OCI-LY7 (cell line): ENCODE results near the gene C14orf132.

Experiments
- EZH2phosphoT487 ChIP-seq: fragments of 200-600 bp; sonication (generic); IDR thresholded peaks from 2 replicates; pipeline ENCODE4 v1.6.1; 2018; ENCODE audit warnings: low read depth, borderline replicate concordance, mild to moderate bottlenecking, mixed run types, antibody characterized with exemption, low read length, moderate library complexity, mixed read lengths
- TF ChIP-seq, protein P1 (sequence below): fragments of 200-600 bp; sonication (generic); conservative IDR thresholded peaks from 2 replicates; pipeline ENCODE4 v1.5.1; 2014; ENCODE audit warnings: mild to moderate bottlenecking, antibody characterized with exemption, low read length, moderate library complexity, mixed read lengths

DNA sequence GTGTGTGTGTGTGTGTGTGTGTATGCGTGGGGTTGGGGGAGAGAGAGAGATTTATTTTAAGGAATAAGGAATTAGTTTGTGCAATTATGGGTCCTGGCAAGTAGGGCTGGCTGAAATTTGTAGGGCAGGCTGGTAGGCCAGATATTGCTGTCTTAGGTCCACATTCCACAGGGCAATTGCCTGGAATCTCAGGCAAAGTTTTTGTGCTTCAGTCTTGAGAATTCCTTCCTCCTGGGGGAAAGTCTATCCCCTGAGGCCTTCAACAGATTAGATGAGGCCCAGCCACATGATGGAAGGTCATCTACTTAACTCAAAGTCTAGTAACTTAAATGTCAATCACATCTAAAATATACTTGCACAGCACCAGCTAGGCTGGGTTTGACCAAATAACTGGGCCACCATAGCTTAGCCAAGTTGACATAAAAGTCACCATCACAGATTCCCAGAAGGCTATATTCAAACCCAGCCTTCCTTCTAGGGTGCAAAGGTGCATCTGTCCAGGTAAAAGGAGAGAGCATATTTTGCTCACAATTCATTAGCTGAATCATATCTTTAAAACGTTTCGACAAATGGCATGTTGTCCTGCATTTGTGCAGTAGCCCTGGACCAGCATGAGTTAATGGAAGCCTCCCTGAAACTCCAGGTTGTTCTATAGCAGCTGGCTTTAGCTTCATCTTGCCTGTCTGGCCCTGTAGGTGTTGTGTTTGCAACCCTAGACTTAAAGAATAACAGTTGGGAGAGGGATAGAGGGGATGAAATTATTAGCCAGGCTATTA, 63.1 kb downstream of the C14orf132 start:
- TF ChIP-seq, protein P1, sequence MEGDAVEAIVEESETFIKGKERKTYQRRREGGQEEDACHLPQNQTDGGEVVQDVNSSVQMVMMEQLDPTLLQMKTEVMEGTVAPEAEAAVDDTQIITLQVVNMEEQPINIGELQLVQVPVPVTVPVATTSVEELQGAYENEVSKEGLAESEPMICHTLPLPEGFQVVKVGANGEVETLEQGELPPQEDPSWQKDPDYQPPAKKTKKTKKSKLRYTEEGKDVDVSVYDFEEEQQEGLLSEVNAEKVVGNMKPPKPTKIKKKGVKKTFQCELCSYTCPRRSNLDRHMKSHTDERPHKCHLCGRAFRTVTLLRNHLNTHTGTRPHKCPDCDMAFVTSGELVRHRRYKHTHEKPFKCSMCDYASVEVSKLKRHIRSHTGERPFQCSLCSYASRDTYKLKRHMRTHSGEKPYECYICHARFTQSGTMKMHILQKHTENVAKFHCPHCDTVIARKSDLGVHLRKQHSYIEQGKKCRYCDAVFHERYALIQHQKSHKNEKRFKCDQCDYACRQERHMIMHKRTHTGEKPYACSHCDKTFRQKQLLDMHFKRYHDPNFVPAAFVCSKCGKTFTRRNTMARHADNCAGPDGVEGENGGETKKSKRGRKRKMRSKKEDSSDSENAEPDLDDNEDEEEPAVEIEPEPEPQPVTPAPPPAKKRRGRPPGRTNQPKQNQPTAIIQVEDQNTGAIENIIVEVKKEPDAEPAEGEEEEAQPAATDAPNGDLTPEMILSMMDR = no peak
- no peak for TF ChIP-seq EZH2phosphoT487
